ENCODE data around the gene NPHS2. TPM values are rescaled to one million over a fixed set of nuclear protein-coding genes. Genes with fewer than 3 reads are reported as not detected.
"Not testable (repeated sequence)": the region's sequence is repeated elsewhere in the genome, so short reads cannot be mapped to it uniquely, and the experiment has no call there.

The NPHS2 gene
- total and polyA plus RNA-seq, 3 donors from 2014 or later: 0.37 to 1.1 (median 0.83) TPM

GRCh38 chr1:179545321-179545720 is 30.4 kb downstream of the NPHS2 start:
- Histone ChIP-seq H3K27me3 (no peaks in the 10 kb centered on the region), H3K27ac (no peak overlapping the region), H3K9me3 (no peaks in the 10 kb centered on the region), H3K36me3 (ENCODE audit: low read depth, missing control alignments) (no peaks in the 10 kb centered on the region), H3K4me1 (no peaks in the 10 kb centered on the region), H3K4me3 (no peak overlapping the region)
- WGBS, 2 donors: 35 to 56% methylated on average over 3 of the region's 3 CpGs
- DNase-seq: no peak
- intact Hi-C loops (cut with DNase I; ENCODE audit: low total_unique reads): no loop called here
- TF ChIP-seq, protein P1, sequence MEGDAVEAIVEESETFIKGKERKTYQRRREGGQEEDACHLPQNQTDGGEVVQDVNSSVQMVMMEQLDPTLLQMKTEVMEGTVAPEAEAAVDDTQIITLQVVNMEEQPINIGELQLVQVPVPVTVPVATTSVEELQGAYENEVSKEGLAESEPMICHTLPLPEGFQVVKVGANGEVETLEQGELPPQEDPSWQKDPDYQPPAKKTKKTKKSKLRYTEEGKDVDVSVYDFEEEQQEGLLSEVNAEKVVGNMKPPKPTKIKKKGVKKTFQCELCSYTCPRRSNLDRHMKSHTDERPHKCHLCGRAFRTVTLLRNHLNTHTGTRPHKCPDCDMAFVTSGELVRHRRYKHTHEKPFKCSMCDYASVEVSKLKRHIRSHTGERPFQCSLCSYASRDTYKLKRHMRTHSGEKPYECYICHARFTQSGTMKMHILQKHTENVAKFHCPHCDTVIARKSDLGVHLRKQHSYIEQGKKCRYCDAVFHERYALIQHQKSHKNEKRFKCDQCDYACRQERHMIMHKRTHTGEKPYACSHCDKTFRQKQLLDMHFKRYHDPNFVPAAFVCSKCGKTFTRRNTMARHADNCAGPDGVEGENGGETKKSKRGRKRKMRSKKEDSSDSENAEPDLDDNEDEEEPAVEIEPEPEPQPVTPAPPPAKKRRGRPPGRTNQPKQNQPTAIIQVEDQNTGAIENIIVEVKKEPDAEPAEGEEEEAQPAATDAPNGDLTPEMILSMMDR (IDR thresholded peaks at IDR 0.05): no peak
- TF ChIP-seq POLR2A (IDR thresholded peaks at IDR 0.05): no peak

DNA sequence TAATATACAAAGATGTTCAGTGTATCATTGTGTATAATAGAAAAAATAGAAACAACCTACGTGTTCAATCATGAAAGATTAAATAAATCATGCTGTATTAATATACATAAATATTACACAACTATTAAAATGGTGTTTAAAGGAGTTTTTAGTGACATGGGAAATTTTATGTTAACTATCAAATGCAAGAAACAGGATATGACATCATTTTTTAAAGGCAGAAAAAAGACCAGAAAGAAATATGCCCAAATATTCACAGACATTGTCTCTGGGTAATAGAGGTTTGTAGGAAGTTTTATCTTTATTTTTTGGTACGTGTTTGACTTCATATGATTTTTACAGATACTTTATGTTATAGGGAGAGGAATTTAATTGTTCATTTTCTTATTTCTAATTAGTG is 34.0 kb downstream of the NPHS2 start:
- H3K36me3 ChIP-seq (ENCODE audit: low read depth, missing control alignments): no peaks in the 10 kb centered on the region
- no peak for TF ChIP-seq POLR2A (IDR thresholded peaks at IDR 0.05)
- TF ChIP-seq, protein P1 (IDR thresholded peaks at IDR 0.05): no peak
- H3K4me1 ChIP-seq: no peaks in the 10 kb centered on the region
- WGBS, 2 donors: 73 to 79% methylated on average over 2 of the region's 2 CpGs
- no peak overlapping the region for H3K4me3 ChIP-seq
- H3K27ac ChIP-seq: no peak overlapping the region
- intact Hi-C loops (cut with DNase I; ENCODE audit: low total_unique reads): no loop called here
- DNase-seq: no peak
- no peaks in the 10 kb centered on the region for H3K9me3 ChIP-seq
- no peaks in the 10 kb centered on the region for H3K27me3 ChIP-seq

GRCh38 chr1:179530352-179530751 is 45.4 kb downstream of the NPHS2 start:
- intact Hi-C loops (cut with DNase I; ENCODE audit: low total_unique reads): no loop called here
- Histone ChIP-seq H3K27ac (no peak overlapping the region), H3K9me3 (no peaks in the 10 kb centered on the region), H3K4me3 (no peak overlapping the region), H3K4me1 (no peaks in the 10 kb centered on the region), H3K27me3 (no peaks in the 10 kb centered on the region), H3K36me3 (ENCODE audit: low read depth, missing control alignments) (no peaks in the 10 kb centered on the region)
- 76 to 100% methylated on average over 1 of the region's 1 CpG for WGBS, 2 donors
- no peak for DNase-seq
- no peak for TF ChIP-seq POLR2A (IDR thresholded peaks at IDR 0.05)
- TF ChIP-seq, protein P1 (IDR thresholded peaks at IDR 0.05): no peak

GRCh38 chr1:179529482-179530195 is 46.1 kb downstream of the NPHS2 start:
- DNase-seq: no peak
- TF ChIP-seq POLR2A (IDR thresholded peaks at IDR 0.05): no peak
- TF ChIP-seq, protein P1 (IDR thresholded peaks at IDR 0.05): no peak
- no peaks in the 10 kb centered on the region for H3K9me3 ChIP-seq
- H3K36me3 ChIP-seq (ENCODE audit: low read depth, missing control alignments): no peaks in the 10 kb centered on the region
- 80 to 83% methylated on average over 8 of the region's 8 CpGs for WGBS, 2 donors
- no peak overlapping the region for H3K27ac ChIP-seq
- intact Hi-C loops (cut with DNase I; ENCODE audit: low total_unique reads): no loop called here
- H3K4me3 ChIP-seq: no peak overlapping the region
- H3K27me3 ChIP-seq: no peaks in the 10 kb centered on the region
- no peaks in the 10 kb centered on the region for H3K4me1 ChIP-seq

GRCh38 chr1:179518544-179518943 is 57.2 kb downstream of the NPHS2 start:
- H3K27me3 ChIP-seq; H3K9me3 ChIP-seq; H3K4me3 ChIP-seq; H3K4me1 ChIP-seq; H3K36me3 ChIP-seq (ENCODE audit: low read depth, missing control alignments); intact Hi-C loops (cut with DNase I; ENCODE audit: low total_unique reads); DNase-seq; H3K27ac ChIP-seq: not testable (repeated sequence)
- WGBS, 2 donors: 94 to 100% methylated on average over 1 of the region's 1 CpG

Data from testis (tissue), 3 donors.